OCI-LY1 (cell line): ENCODE data around the gene SRD5A3.

ENCODE experiments used
- CTCF ChIP-seq: fragments of 200-600 bp; sonication (generic), shearing (Covaris generic); IDR thresholded peaks from 2 replicates; pipeline ENCODE4 v1.5.1; 2017; ENCODE audit warnings: mild to moderate bottlenecking, antibody characterized with exemption, low read length, moderate library complexity, mixed read lengths
- EZH2 ChIP-seq: fragments of 200-600 bp; sonication (generic), shearing (Covaris generic); IDR thresholded peaks from 2 replicates; pipeline ENCODE4 v1.8.0; 2017; ENCODE audit warnings: borderline replicate concordance, mixed run types, mild to moderate bottlenecking, antibody characterized with exemption, low read length, moderate library complexity, mixed read lengths

- TF ChIP-seq CTCF, result no peak
- TF ChIP-seq EZH2, result no peak
These were observed 34.1 kb upstream of the SRD5A3 start for GRCh38 chr4:55311792-55312488.
